Vagina (tissue), 2 donors: Measurements from ENCODE around the gene GRID2IP. TPM values are rescaled to one million over a fixed set of nuclear protein-coding genes. Genes with fewer than 3 reads are reported as not detected.

Experiments
- DNase-seq, 2 donors: peaks; one replicate each; pipeline ENCODE4 v3.0.0-alpha.2; 2017; ENCODE audit errors: extremely low spot score in 2 of 2
- H3K27ac ChIP-seq: fragments of 200-600 bp; sonication (generic); one replicate; pipeline ENCODE4 v1.5.1; 2019
- H3K27me3 ChIP-seq: fragments of 200-600 bp; sonication (generic); one replicate; pipeline ENCODE4 v1.5.1; 2019
- H3K36me3 ChIP-seq, 2 donors: fragments of 200-600 bp; sonication (generic); one replicate each; pipeline ENCODE4 v1.5.1; 2017 to 2019
- H3K4me1 ChIP-seq: fragments of 200-600 bp; sonication (generic); one replicate; pipeline ENCODE4 v1.5.1; 2019
- H3K4me3 ChIP-seq, 2 donors: fragments of 200-600 bp; sonication (generic); 1 replicate in 1 of 2; 2 replicates in 1 of 2; pipeline ENCODE4 v1.5.1; 2016 to 2019
- H3K9me3 ChIP-seq: fragments of 200-600 bp; sonication (generic); one replicate; pipeline ENCODE4 v1.5.1; 2019
- POLR2A ChIP-seq, 2 donors: fragments of 450-650 bp; IDR thresholded peaks; one replicate each; pipeline ENCODE4 v1.6.1; 2017; ENCODE audit warnings: antibody characterized with exemption in 2 of 2, mild to moderate bottlenecking in 2 of 2, moderate library complexity in 2 of 2
- POLR2AphosphoS5 ChIP-seq, 2 donors: sonication (generic); formaldehyde crosslinking; IDR thresholded peaks; one replicate each; pipeline ENCODE4 v1.9.0; 2017; ENCODE audit warnings: antibody characterized with exemption in 2 of 2, mild to moderate bottlenecking in 2 of 2, low read depth in 1 of 2; ENCODE audit not compliant: insufficient read depth in 1 of 2
- intact Hi-C: fragments of 100-400 bp; cut with DNase I; formaldehyde crosslinking; loops from one replicate; pipeline ENCODE4 v1.15.1; 2023
- total RNA-seq: library from RNA; depleted of rRNA; stranded (reverse); fragments of >200 nt; gene quantifications from one replicate; pipeline ENCODE4 v1.2.3, GENCODE V29; 2016
- TF ChIP-seq, protein P1 (sequence below), 3 experiments: fragments of 450-650 bp in 2 of 3; fragments of 200-600 bp in 1 of 3; sonication (generic) in 1 of 3; IDR thresholded peaks; one replicate each; pipeline ENCODE4 v1.5.1; 2017 to 2019; ENCODE audit warnings: antibody characterized with exemption in 3 of 3, mild to moderate bottlenecking in 2 of 3, moderate library complexity in 2 of 3

GRID2IP gene
- total RNA-seq, 1 donor from 2014 or later, result not detected

GRCh38 chr7:6558837-6559236 is 7.6 kb upstream of the GRID2IP start:
- no peaks in the 10 kb centered on the region for H3K4me1 ChIP-seq
- H3K36me3 ChIP-seq, result no peaks in the 10 kb centered on the region
- H3K9me3 ChIP-seq, result no peaks in the 10 kb centered on the region
- no peak overlapping the region for H3K4me3 ChIP-seq
- DNase-seq, result no peak
- TF ChIP-seq POLR2A (IDR thresholded peaks at IDR 0.05) (no peak), POLR2AphosphoS5 (IDR thresholded peaks at IDR 0.05; ENCODE audit: insufficient read depth in 1 of 2, low read depth in 1 of 2) (no peak)
- TF ChIP-seq, protein P1, sequence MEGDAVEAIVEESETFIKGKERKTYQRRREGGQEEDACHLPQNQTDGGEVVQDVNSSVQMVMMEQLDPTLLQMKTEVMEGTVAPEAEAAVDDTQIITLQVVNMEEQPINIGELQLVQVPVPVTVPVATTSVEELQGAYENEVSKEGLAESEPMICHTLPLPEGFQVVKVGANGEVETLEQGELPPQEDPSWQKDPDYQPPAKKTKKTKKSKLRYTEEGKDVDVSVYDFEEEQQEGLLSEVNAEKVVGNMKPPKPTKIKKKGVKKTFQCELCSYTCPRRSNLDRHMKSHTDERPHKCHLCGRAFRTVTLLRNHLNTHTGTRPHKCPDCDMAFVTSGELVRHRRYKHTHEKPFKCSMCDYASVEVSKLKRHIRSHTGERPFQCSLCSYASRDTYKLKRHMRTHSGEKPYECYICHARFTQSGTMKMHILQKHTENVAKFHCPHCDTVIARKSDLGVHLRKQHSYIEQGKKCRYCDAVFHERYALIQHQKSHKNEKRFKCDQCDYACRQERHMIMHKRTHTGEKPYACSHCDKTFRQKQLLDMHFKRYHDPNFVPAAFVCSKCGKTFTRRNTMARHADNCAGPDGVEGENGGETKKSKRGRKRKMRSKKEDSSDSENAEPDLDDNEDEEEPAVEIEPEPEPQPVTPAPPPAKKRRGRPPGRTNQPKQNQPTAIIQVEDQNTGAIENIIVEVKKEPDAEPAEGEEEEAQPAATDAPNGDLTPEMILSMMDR (IDR thresholded peaks at IDR 0.05), result no peak
- intact Hi-C loops, result no loop called here
- no peaks in the 10 kb centered on the region for H3K27me3 ChIP-seq
- no peak overlapping the region for H3K27ac ChIP-seq

DNA sequence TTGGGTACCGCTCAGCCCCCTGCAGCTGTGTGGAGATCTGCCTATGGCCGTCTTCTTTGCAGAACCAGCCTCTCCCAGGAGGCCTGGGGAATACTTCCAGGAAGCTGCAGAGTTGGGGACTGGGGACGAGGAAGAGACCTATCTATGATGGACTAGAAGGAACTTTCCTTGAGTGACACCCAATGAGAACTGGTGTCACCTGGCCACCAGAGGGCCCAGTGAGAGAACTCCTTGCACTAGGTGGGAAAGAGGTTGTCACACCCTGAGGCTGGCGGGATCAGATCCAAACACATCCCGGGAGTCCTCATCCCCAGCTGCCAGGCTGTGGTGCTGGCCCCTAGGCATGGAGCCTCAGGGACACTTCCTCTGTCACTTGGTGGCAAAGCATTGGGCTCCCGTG is 4.9 kb upstream of the GRID2IP start:
- intact Hi-C loops, result no loop called here
- no peak overlapping the region for H3K27ac ChIP-seq
- no peaks in the 10 kb centered on the region for H3K27me3 ChIP-seq
- no peak for DNase-seq
- H3K4me1 ChIP-seq, result no peaks in the 10 kb centered on the region
- TF ChIP-seq POLR2A (IDR thresholded peaks at IDR 0.05) (no peak), POLR2AphosphoS5 (IDR thresholded peaks at IDR 0.05; ENCODE audit: insufficient read depth in 1 of 2, low read depth in 1 of 2) (no peak)
- TF ChIP-seq, protein P1 (IDR thresholded peaks at IDR 0.05), result no peak
- H3K4me3 ChIP-seq, result no peak overlapping the region
- no peaks in the 10 kb centered on the region for H3K36me3 ChIP-seq
- no peaks in the 10 kb centered on the region for H3K9me3 ChIP-seq

GRCh38 chr7:6554848-6555247 is 3.6 kb upstream of the GRID2IP start:
- Histone ChIP-seq H3K4me3 (no peak overlapping the region), H3K27me3 (no peaks in the 10 kb centered on the region), H3K27ac (no peak overlapping the region), H3K36me3 (no peaks in the 10 kb centered on the region), H3K9me3 (no peaks in the 10 kb centered on the region), H3K4me1 (no peaks in the 10 kb centered on the region)
- TF ChIP-seq POLR2AphosphoS5 (IDR thresholded peaks at IDR 0.05; ENCODE audit: insufficient read depth in 1 of 2, low read depth in 1 of 2) (no peak), POLR2A (IDR thresholded peaks at IDR 0.05) (no peak)
- TF ChIP-seq, protein P1 (IDR thresholded peaks at IDR 0.05), result no peak
- intact Hi-C loops, result no loop called here
- no peak for DNase-seq

DNA sequence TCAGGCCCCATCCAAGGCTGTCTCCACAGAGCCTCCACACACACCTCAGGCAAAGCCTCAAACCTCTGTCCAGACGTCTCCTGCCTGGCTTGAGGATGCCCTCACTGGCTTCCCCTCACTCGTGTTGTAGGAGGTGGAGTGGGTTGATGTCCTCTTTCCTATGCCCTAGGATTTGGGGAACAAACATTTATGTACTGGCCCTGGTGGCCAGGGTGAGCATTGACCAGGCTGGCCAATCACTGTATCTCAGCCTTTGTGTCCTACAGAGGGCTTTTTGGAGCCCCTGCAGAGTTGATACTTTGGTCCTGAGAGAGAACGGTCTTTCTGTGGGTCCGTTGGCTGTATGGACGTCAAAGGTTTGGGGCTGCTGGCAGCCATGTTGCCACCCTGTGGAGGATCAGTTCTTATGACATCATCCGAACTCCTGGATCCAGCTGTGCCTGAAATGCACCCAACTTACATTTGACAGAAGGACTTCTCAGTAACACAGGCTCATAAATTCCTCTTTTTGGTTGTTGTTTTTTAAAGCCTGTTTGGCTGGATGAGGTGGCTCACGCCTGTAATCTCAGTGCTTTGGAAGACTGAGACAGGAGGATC is 2.3 kb upstream of the GRID2IP start:
- no peaks in the 10 kb centered on the region for H3K36me3 ChIP-seq
- no peak for TF ChIP-seq POLR2A (IDR thresholded peaks at IDR 0.05)
- TF ChIP-seq, protein P1 (IDR thresholded peaks at IDR 0.05), result no peak
- no peak for TF ChIP-seq POLR2AphosphoS5 (IDR thresholded peaks at IDR 0.05; ENCODE audit: insufficient read depth in 1 of 2, low read depth in 1 of 2)

DNA sequence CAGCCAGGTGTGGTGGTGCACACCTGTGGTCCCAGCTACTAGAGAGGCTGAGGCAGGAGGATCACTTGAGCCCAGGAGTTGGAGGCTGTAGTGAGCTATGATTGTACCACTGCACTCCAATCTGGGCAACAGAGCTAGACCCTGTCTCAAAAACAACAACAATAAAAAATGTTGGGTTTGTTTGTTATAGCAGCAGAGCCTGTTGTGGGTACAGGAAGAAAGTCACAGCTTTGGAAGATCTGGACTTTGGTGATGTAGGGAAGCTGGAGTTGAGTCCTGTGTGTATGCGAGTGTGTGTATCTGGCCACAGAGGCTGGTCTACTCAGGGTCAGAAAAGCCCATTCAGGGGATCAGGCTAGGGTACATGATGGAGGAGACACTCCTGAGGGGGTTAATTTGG is 3.9 kb downstream of the GRID2IP start:
- no peak overlapping the region for H3K27ac ChIP-seq
- no peak overlapping the region for H3K4me3 ChIP-seq
- intact Hi-C loops, result no loop called here
- no peaks in the 10 kb centered on the region for H3K36me3 ChIP-seq
- H3K4me1 ChIP-seq, result no peaks in the 10 kb centered on the region
- H3K9me3 ChIP-seq, result no peaks in the 10 kb centered on the region
- DNase-seq, result no peak
- TF ChIP-seq POLR2AphosphoS5 (IDR thresholded peaks at IDR 0.05; ENCODE audit: insufficient read depth in 1 of 2, low read depth in 1 of 2) (no peak), POLR2A (IDR thresholded peaks at IDR 0.05) (no peak)
- TF ChIP-seq, protein P1 (IDR thresholded peaks at IDR 0.05), result no peak
- H3K27me3 ChIP-seq, result no peaks in the 10 kb centered on the region

More for the DNA sequence above, 2.3 kb upstream of the GRID2IP start:
- no peaks in the 10 kb centered on the region for H3K9me3 ChIP-seq
- no peaks in the 10 kb centered on the region for H3K27me3 ChIP-seq
- no peak overlapping the region for H3K4me3 ChIP-seq
- no peak overlapping the region for H3K27ac ChIP-seq
- no peaks in the 10 kb centered on the region for H3K4me1 ChIP-seq
- no peak for DNase-seq
- intact Hi-C loops, result no loop called here
